ENCODE results near the gene PAX5.
A peak's percentile ranks its signal among the peaks of the same experiment; 100 is the strongest.
"Not testable (repeated sequence)": the region's sequence is repeated elsewhere in the genome, so short reads cannot be mapped to it uniquely, and the experiment has no call there.

The PAX5 gene

GRCh38 chr9:37056046-37056920 lies 22.2 kb upstream of the PAX5 start:
- H3K9me3 ChIP-seq (ENCODE audit: control insufficient read depth, insufficient read depth, low read length): no peaks in the 10 kb centered on the region
- H3K4me3 ChIP-seq (ENCODE audit: low read depth, low read length): no peak overlapping the region
- no peaks in the 10 kb centered on the region for H3K36me3 ChIP-seq (ENCODE audit: control insufficient read depth, insufficient read depth, low read length)
- peaks cover 20% of the 10 kb centered on the region for H3K4me1 ChIP-seq (ENCODE audit: control insufficient read depth, insufficient read depth, low read length)
- H3K27me3 ChIP-seq (ENCODE audit: control insufficient read depth, insufficient read depth, low read length): peaks cover 3% of the 10 kb centered on the region
- H3K9ac ChIP-seq (ENCODE audit: low read depth, low read length): no peak overlapping the region

DNA sequence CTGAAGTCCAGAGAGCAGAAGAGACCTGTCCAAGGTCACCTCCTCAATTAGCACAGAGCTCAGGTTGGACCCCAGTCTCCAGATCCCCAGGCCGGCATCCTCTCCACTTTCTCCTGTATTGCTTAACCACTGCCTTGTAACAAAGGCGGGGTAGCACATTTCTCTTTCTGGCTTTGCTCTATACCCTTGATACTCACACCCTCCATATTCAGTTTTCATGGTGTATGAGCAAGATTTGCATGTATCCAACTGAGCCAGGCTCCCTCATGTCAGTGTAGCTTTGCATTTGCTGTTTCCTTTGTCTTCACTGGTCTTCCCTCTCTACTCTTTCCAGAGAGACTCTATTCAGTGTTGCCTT lies 20.3 kb upstream of the PAX5 start:
- H3K4me3 ChIP-seq (ENCODE audit: low read depth, low read length); H3K9me3 ChIP-seq (ENCODE audit: control insufficient read depth, insufficient read depth, low read length); H3K9ac ChIP-seq (ENCODE audit: low read depth, low read length); H3K36me3 ChIP-seq (ENCODE audit: control insufficient read depth, insufficient read depth, low read length); H3K27me3 ChIP-seq (ENCODE audit: control insufficient read depth, insufficient read depth, low read length): not testable (repeated sequence)
- H3K4me1 ChIP-seq (ENCODE audit: control insufficient read depth, insufficient read depth, low read length): peaks cover 20% of the 10 kb centered on the region

- Histone ChIP-seq H3K36me3 (ENCODE audit: control insufficient read depth, insufficient read depth, low read length) (no peaks in the 10 kb centered on the region), H3K9me3 (ENCODE audit: control insufficient read depth, insufficient read depth, low read length) (no peaks in the 10 kb centered on the region), H3K27me3 (ENCODE audit: control insufficient read depth, insufficient read depth, low read length) (peaks cover 3% of the 10 kb centered on the region), H3K9ac (ENCODE audit: low read depth, low read length) (no peak overlapping the region), H3K4me3 (ENCODE audit: low read depth, low read length) (peak overlapping the region; percentile 24), H3K4me1 (ENCODE audit: control insufficient read depth, insufficient read depth, low read length) (peaks cover 20% of the 10 kb centered on the region)
Observed at GRCh38 chr9:37053684-37054362, 19.8 kb upstream of the PAX5 start.

GRCh38 chr9:37046683-37047082 lies 12.6 kb upstream of the PAX5 start:
- H3K27me3 ChIP-seq (ENCODE audit: control insufficient read depth, insufficient read depth, low read length): peaks cover 17% of the 10 kb centered on the region

DNA sequence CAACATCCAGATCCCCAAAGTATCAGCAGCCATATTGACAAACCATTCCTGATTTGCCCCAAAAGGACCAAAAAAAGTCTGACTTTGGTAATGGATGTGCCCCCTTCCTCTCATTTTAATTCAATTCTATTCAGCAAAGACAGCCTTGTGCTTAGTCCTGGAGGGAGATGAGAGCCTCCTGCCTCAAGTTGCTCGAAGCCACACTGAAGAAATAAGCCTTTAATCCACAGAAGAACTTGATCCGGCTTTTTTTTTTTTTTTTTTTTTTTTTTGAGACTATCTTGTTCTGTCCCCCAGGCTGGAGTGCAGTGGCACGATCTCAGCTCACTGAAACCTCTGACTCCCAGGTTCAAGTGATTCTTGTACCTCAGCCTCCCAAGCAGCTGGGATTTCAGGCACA lies 8.4 kb upstream of the PAX5 start:
- Histone ChIP-seq H3K4me3 (ENCODE audit: low read depth, low read length) (no peak overlapping the region), H3K36me3 (ENCODE audit: control insufficient read depth, insufficient read depth, low read length) (no peaks in the 10 kb centered on the region), H3K9ac (ENCODE audit: low read depth, low read length) (no peak overlapping the region), H3K27me3 (ENCODE audit: control insufficient read depth, insufficient read depth, low read length) (peaks cover 55% of the 10 kb centered on the region), H3K9me3 (ENCODE audit: control insufficient read depth, insufficient read depth, low read length) (no peaks in the 10 kb centered on the region), H3K4me1 (ENCODE audit: control insufficient read depth, insufficient read depth, low read length) (peaks cover 9% of the 10 kb centered on the region)

More at GRCh38 chr9:37046683-37047082, 12.6 kb upstream of the PAX5 start:
- H3K4me1 ChIP-seq (ENCODE audit: control insufficient read depth, insufficient read depth, low read length): no peaks in the 10 kb centered on the region
- no peaks in the 10 kb centered on the region for H3K9me3 ChIP-seq (ENCODE audit: control insufficient read depth, insufficient read depth, low read length)
- no peaks in the 10 kb centered on the region for H3K36me3 ChIP-seq (ENCODE audit: control insufficient read depth, insufficient read depth, low read length)
- H3K4me3 ChIP-seq (ENCODE audit: low read depth, low read length): no peak overlapping the region
- no peak overlapping the region for H3K9ac ChIP-seq (ENCODE audit: low read depth, low read length)

GRCh38 chr9:37040508-37041127 lies 6.5 kb upstream of the PAX5 start:
- H3K36me3 ChIP-seq (ENCODE audit: control insufficient read depth, insufficient read depth, low read length): no peaks in the 10 kb centered on the region
- H3K4me3 ChIP-seq (ENCODE audit: low read depth, low read length): no peak overlapping the region
- H3K4me1 ChIP-seq (ENCODE audit: control insufficient read depth, insufficient read depth, low read length): peaks cover 12% of the 10 kb centered on the region
- no peak overlapping the region for H3K9ac ChIP-seq (ENCODE audit: low read depth, low read length)
- H3K27me3 ChIP-seq (ENCODE audit: control insufficient read depth, insufficient read depth, low read length): peaks cover 73% of the 10 kb centered on the region
- no peaks in the 10 kb centered on the region for H3K9me3 ChIP-seq (ENCODE audit: control insufficient read depth, insufficient read depth, low read length)

- H3K36me3 ChIP-seq (ENCODE audit: control insufficient read depth, insufficient read depth, low read length): no peaks in the 10 kb centered on the region
- H3K27me3 ChIP-seq (ENCODE audit: control insufficient read depth, insufficient read depth, low read length): peaks cover 85% of the 10 kb centered on the region
Observed at GRCh38 chr9:37038943-37039464, 4.9 kb upstream of the PAX5 start.

DNA sequence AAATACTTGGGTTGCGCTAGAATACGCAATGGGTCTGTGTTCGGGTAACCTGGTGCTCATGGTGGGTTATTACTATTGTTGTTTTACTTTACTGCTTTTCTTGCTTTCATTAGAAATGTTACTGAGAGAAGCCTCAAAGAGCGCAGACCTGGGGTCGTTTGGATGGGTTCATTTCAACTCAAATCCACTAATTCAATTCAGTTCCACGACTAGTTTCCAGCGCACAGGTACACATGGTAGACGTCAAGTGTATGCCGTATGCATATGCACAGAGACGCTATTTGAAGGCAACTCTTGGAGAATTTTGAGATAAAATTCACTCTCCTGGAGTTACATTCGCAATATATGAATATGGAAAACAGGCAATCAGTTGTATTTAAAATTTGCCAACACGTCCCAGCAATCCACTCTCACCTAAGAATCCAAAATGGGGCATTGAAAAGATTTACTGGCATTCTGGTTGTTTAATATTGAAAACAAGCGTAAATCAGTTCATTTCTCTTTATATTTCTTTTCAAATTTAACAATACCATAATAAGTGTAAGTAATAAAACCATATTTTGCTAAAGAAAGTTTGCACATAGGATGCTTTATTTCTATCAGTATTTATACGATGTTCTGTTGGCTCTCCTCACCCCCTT lies 4.4 kb upstream of the PAX5 start:
- Histone ChIP-seq H3K27me3 (ENCODE audit: control insufficient read depth, insufficient read depth, low read length) (peaks cover 87% of the 10 kb centered on the region), H3K4me3 (ENCODE audit: low read depth, low read length) (peak overlapping the region; percentile 68), H3K9me3 (ENCODE audit: control insufficient read depth, insufficient read depth, low read length) (no peaks in the 10 kb centered on the region)

More at GRCh38 chr9:37038943-37039464, 4.9 kb upstream of the PAX5 start:
- H3K9me3 ChIP-seq (ENCODE audit: control insufficient read depth, insufficient read depth, low read length): no peaks in the 10 kb centered on the region
- H3K4me3 ChIP-seq (ENCODE audit: low read depth, low read length): no peak overlapping the region
- H3K4me1 ChIP-seq (ENCODE audit: control insufficient read depth, insufficient read depth, low read length): peaks cover 12% of the 10 kb centered on the region
- H3K9ac ChIP-seq (ENCODE audit: low read depth, low read length): no peak overlapping the region

DNA sequence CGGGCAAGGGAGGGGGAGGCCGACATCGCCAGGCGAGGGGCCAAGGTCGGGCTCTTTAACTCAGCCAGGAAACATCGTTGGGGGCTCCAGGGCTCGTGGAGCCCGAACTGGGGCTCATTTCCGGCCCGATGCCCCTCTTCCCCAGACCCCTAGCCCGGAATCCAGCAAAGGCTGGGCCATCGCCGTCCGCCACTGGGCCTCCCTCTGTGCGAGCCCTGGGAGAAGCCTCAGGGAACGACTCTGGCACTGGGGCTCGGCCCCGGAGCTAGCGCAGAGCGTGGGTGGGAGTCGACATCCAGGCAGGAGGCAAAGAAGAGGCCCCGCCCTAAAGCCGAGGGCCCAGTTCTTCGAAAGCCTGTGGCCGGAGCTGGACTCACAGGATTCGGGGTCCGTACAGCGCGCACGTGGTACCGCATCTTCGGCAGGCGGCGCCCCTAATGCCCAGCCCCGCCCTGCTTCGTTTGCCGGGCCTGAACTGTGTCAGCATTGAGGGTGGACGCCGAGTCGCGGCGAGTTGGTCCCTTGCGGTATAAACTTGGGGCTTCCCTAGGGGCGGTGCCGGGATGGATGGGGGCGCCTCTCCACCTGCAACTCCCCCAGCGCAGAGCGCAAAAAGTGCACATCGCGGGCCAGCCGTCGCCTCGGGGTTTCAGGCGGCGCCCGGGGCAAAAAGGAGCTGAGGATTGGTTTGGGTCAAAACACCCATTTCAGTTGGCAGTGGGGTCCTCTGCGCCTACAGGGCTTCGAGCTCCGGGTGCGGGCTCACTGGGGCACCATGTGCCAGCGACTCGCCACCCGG lies 3.6 kb upstream of the PAX5 start:
- H3K27me3 ChIP-seq (ENCODE audit: control insufficient read depth, insufficient read depth, low read length): peaks cover 90% of the 10 kb centered on the region

More for the DNA sequence above, 4.4 kb upstream of the PAX5 start:
- Histone ChIP-seq H3K36me3 (ENCODE audit: control insufficient read depth, insufficient read depth, low read length) (no peaks in the 10 kb centered on the region), H3K4me1 (ENCODE audit: control insufficient read depth, insufficient read depth, low read length) (peaks cover 12% of the 10 kb centered on the region), H3K9ac (ENCODE audit: low read depth, low read length) (no peak overlapping the region)

GRCh38 chr9:37036776-37037502 lies 2.9 kb upstream of the PAX5 start:
- H3K4me1 ChIP-seq (ENCODE audit: control insufficient read depth, insufficient read depth, low read length): peaks cover 12% of the 10 kb centered on the region
- no peaks in the 10 kb centered on the region for H3K9me3 ChIP-seq (ENCODE audit: control insufficient read depth, insufficient read depth, low read length)
- no peak overlapping the region for H3K9ac ChIP-seq (ENCODE audit: low read depth, low read length)
- peak overlapping the region; percentile 68 for H3K4me3 ChIP-seq (ENCODE audit: low read depth, low read length)
- peaks cover 94% of the 10 kb centered on the region for H3K27me3 ChIP-seq (ENCODE audit: control insufficient read depth, insufficient read depth, low read length)
- no peaks in the 10 kb centered on the region for H3K36me3 ChIP-seq (ENCODE audit: control insufficient read depth, insufficient read depth, low read length)

More for the DNA sequence above, 3.6 kb upstream of the PAX5 start:
- Histone ChIP-seq H3K9me3 (ENCODE audit: control insufficient read depth, insufficient read depth, low read length) (no peaks in the 10 kb centered on the region), H3K4me1 (ENCODE audit: control insufficient read depth, insufficient read depth, low read length) (peaks cover 12% of the 10 kb centered on the region), H3K9ac (ENCODE audit: low read depth, low read length) (peak overlapping the region; percentile 39), H3K36me3 (ENCODE audit: control insufficient read depth, insufficient read depth, low read length) (no peaks in the 10 kb centered on the region), H3K4me3 (ENCODE audit: low read depth, low read length) (peak overlapping the region; percentile 68)
